WTC11 (cell line): Measurements from ENCODE around the gene WBP2. TPM values are rescaled to one million over a fixed set of nuclear protein-coding genes. Genes with fewer than 3 reads are reported as not detected.

ENCODE experiments used
- ATAC-seq: fragments of 200-7000 bp; cut with Tn5 transposase; 2 replicates; pipeline ENCODE4 v1.10.0; 2021; ENCODE audit warnings: mild to moderate bottlenecking, moderate library complexity
- CTCF ChIA-PET: fragments of 300-600 bp; sonication (Branson Sonifier 250); formaldehyde crosslinking; loops from one replicate; lab custom pipeline; 2021; ENCODE audit warnings: antibody characterized with exemption; lab: Charles Lee
- POLR2A ChIA-PET: fragments of 350-600 bp; sonication (Branson Sonifier 250); formaldehyde crosslinking; loops from one replicate; lab custom pipeline; 2021; ENCODE audit warnings: antibody characterized with exemption; lab: Charles Lee
- DNase-seq: peaks from one replicate; pipeline ENCODE4 v3.0.0; 2021; ENCODE audit warnings: low spot score
- H3K27ac Mint-ChIP-seq: 2 replicates; pipeline ENCODE4 v1.8.0; 2021; ENCODE audit warnings: mixed read lengths
- H3K27me3 Mint-ChIP-seq: 2 replicates; pipeline ENCODE4 v1.8.0; 2021; ENCODE audit warnings: low read depth, mild to moderate bottlenecking, moderate library complexity, mixed read lengths
- H3K36me3 Mint-ChIP-seq: 2 replicates; pipeline ENCODE4 v1.8.0; 2021; ENCODE audit warnings: mixed read lengths
- H3K4me1 Mint-ChIP-seq: 2 replicates; pipeline ENCODE4 v1.8.0; 2022; ENCODE audit warnings: mixed read lengths
- H3K4me3 Mint-ChIP-seq: 2 replicates; pipeline ENCODE4 v1.8.0; 2021; ENCODE audit warnings: mild to moderate bottlenecking, moderate library complexity, mixed read lengths
- H3K9me3 Mint-ChIP-seq: 2 replicates; pipeline ENCODE4 v1.8.0; 2021; ENCODE audit warnings: mixed read lengths
- AFF4 ChIP-seq: sonication (generic); formaldehyde crosslinking; IDR thresholded peaks from 2 replicates; pipeline ENCODE4 v1.8.1; 2023; ENCODE audit warnings: mild to moderate bottlenecking, missing genetic modification reagents, borderline replicate concordance
- CREB1 ChIP-seq: sonication (generic); formaldehyde crosslinking; IDR thresholded peaks from 2 replicates; pipeline ENCODE4 v1.8.0; 2023; ENCODE audit warnings: mild to moderate bottlenecking, missing genetic modification reagents
- E2F4 ChIP-seq: sonication (generic); formaldehyde crosslinking; IDR thresholded peaks from 2 replicates; pipeline ENCODE4 v1.8.1; 2022; ENCODE audit warnings: low read depth, mild to moderate bottlenecking, moderate library complexity, missing genetic modification reagents, borderline replicate concordance
- FOXK1 ChIP-seq: sonication (generic); formaldehyde crosslinking; IDR thresholded peaks from 2 replicates; pipeline ENCODE4 v1.8.0; 2022; ENCODE audit warnings: mild to moderate bottlenecking, moderate library complexity, missing genetic modification reagents
- FOXP1 ChIP-seq: sonication (generic); formaldehyde crosslinking; IDR thresholded peaks from 2 replicates; pipeline ENCODE4 v1.8.0; 2022; ENCODE audit warnings: missing genetic modification reagents, mild to moderate bottlenecking, moderate library complexity, borderline replicate concordance
- FOXP4 ChIP-seq: sonication (generic); formaldehyde crosslinking; IDR thresholded peaks from 2 replicates; pipeline ENCODE4 v1.8.0; 2022; ENCODE audit warnings: mild to moderate bottlenecking, missing genetic modification reagents
- JAZF1 ChIP-seq: fragments of 250-450 bp; sonication (Bioruptor Pico); IDR thresholded peaks from 2 replicates; pipeline ENCODE4 v1.9.0; 2021; ENCODE audit warnings: moderate library complexity, mild to moderate bottlenecking, inconsistent platforms
- JUN ChIP-seq: sonication (generic); formaldehyde crosslinking; IDR thresholded peaks from 2 replicates; pipeline ENCODE4 v1.8.0; 2023; ENCODE audit warnings: mild to moderate bottlenecking, missing genetic modification reagents
- KAT7 ChIP-seq: sonication (generic); formaldehyde crosslinking; IDR thresholded peaks from 2 replicates; pipeline ENCODE4 v1.8.1; 2023; ENCODE audit warnings: missing genetic modification reagents, mild to moderate bottlenecking, borderline replicate concordance
- MXD4 ChIP-seq: fragments of 250-450 bp; sonication (Bioruptor Pico); IDR thresholded peaks from 2 replicates; pipeline ENCODE4 v1.8.0; 2021; ENCODE audit warnings: mild to moderate bottlenecking, moderate library complexity, borderline replicate concordance
- NR1H2 ChIP-seq: sonication (generic); formaldehyde crosslinking; IDR thresholded peaks from 2 replicates; pipeline ENCODE4 v1.9.0; 2021; ENCODE audit warnings: mild to moderate bottlenecking, moderate library complexity, missing genetic modification reagents
- STAT6 ChIP-seq: sonication (generic); formaldehyde crosslinking; conservative IDR thresholded peaks from 2 replicates; pipeline ENCODE4 v1.8.1; 2023; ENCODE audit warnings: mild to moderate bottlenecking, low read depth, missing genetic modification reagents, moderate library complexity
- TCF7 ChIP-seq: sonication (generic); formaldehyde crosslinking; IDR thresholded peaks from 2 replicates; pipeline ENCODE4 v1.8.0; 2022; ENCODE audit warnings: mild to moderate bottlenecking, low read depth, missing genetic modification reagents, moderate library complexity
- TEAD1 ChIP-seq: sonication (generic); formaldehyde crosslinking; IDR thresholded peaks from 2 replicates; pipeline ENCODE4 v1.8.0; 2022; ENCODE audit warnings: mild to moderate bottlenecking, missing genetic modification reagents
- ZNF121 ChIP-seq: sonication (generic); formaldehyde crosslinking; IDR thresholded peaks from 2 replicates; pipeline ENCODE4 v1.8.0; 2023; ENCODE audit warnings: missing genetic modification reagents
- ZNF423 ChIP-seq: fragments of 250-450 bp; sonication (Bioruptor Pico); IDR thresholded peaks from 2 replicates; pipeline ENCODE4 v2.1.2; 2022; ENCODE audit warnings: mild to moderate bottlenecking, moderate library complexity
- ZNF425 ChIP-seq: fragments of 250-450 bp; sonication (Bioruptor Pico); conservative IDR thresholded peaks from 2 replicates; pipeline ENCODE4 v1.9.0; 2021; ENCODE audit warnings: mild to moderate bottlenecking
- ZNF512 ChIP-seq: sonication (generic); formaldehyde crosslinking; IDR thresholded peaks from 2 replicates; pipeline ENCODE4 v1.8.1; 2022; ENCODE audit warnings: missing genetic modification reagents, borderline replicate concordance
- total RNA-seq: library from RNA; stranded (reverse); gene quantifications from 3 replicates; pipeline ENCODE4 v1.2.3, GENCODE V29; 2021

Gene WBP2
- total RNA-seq, 1 experiment from 2014 or later: 68.8 TPM

- TF ChIP-seq AFF4 (CRISPR knock-in tag): no peak
These were observed 28.4 kb downstream of the WBP2 start (continued) for GRCh38 chr17:75826561-75827307.

GRCh38 chr17:75825748-75826370 is 29.3 kb downstream of the WBP2 start:
- H3K27me3 Mint-ChIP-seq: no peaks in the 10 kb centered on the region
- H3K4me1 Mint-ChIP-seq: peaks cover 19% of the 10 kb centered on the region
- TF ChIP-seq ZNF121: no peak
- no peak for TF ChIP-seq CREB1
- TF ChIP-seq FOXP4 (CRISPR knock-in tag): no peak
- no peak for TF ChIP-seq E2F4
- TF ChIP-seq STAT6 (CRISPR knock-in tag): no peak
- no peak for TF ChIP-seq KAT7 (CRISPR knock-in tag)
- no peak for TF ChIP-seq NR1H2
- TF ChIP-seq MXD4 (CRISPR knock-in tag): no peak
- no peak for ATAC-seq
- peaks cover 17% of the 10 kb centered on the region; the same call in 1 of the 2 replicates for H3K36me3 Mint-ChIP-seq
- H3K4me3 Mint-ChIP-seq: no peak overlapping the region
- ChIA-PET CTCF (interaction anchor here (0.7 to 5.5 kb wide), 16 partner anchors 10 to 356 kb away, joined by 3 to 180 read pairs (median 9); partner anchors contain the start of genes GALK1, TRIM47 and UNC13D), POLR2A (interaction anchor here (0.6 kb wide), 1 partner anchor 19 kb away, joined by 3 read pairs; no protein-coding TSS in a partner anchor)
- H3K9me3 Mint-ChIP-seq: no peaks in the 10 kb centered on the region
- H3K27ac Mint-ChIP-seq: no peak overlapping the region
- DNase-seq: no peak

- H3K36me3 Mint-ChIP-seq: peaks cover 20% of the 10 kb centered on the region; the same call in 1 of the 2 replicates
- CTCF ChIA-PET: interaction anchor here (0.7 to 3.9 kb wide), 4 partner anchors 30 to 357 kb away, joined by 3 to 27 read pairs (median 16); partner anchors contain the start of genes GALK1 and WBP2
- no peaks in the 10 kb centered on the region for H3K27me3 Mint-ChIP-seq
- peaks cover 12% of the 10 kb centered on the region for H3K4me1 Mint-ChIP-seq
- no peak for ATAC-seq
- no peak overlapping the region for H3K4me3 Mint-ChIP-seq
- DNase-seq: no peak
- POLR2A ChIA-PET: no interaction called here
- no peak overlapping the region for H3K27ac Mint-ChIP-seq
- H3K9me3 Mint-ChIP-seq: no peaks in the 10 kb centered on the region
- no peak for TF ChIP-seq ZNF423 (CRISPR knock-in tag)
- TF ChIP-seq TEAD1 (CRISPR knock-in tag): no peak
- TF ChIP-seq FOXK1 (CRISPR knock-in tag): no peak
- no peak for TF ChIP-seq ZNF425 (CRISPR knock-in tag)
- no peak for TF ChIP-seq FOXP1 (CRISPR knock-in tag)
- TF ChIP-seq TCF7 (CRISPR knock-in tag): no peak
- no peak for TF ChIP-seq ZNF512
- no peak for TF ChIP-seq JUN (CRISPR knock-in tag)
- TF ChIP-seq CREB1: no peak
- no peak for TF ChIP-seq JAZF1 (CRISPR knock-in tag)
These were observed 30.0 kb downstream of the WBP2 start for GRCh38 chr17:75825149-75825552.
